ENCODE measurements around the gene CYTH3.

DNA sequence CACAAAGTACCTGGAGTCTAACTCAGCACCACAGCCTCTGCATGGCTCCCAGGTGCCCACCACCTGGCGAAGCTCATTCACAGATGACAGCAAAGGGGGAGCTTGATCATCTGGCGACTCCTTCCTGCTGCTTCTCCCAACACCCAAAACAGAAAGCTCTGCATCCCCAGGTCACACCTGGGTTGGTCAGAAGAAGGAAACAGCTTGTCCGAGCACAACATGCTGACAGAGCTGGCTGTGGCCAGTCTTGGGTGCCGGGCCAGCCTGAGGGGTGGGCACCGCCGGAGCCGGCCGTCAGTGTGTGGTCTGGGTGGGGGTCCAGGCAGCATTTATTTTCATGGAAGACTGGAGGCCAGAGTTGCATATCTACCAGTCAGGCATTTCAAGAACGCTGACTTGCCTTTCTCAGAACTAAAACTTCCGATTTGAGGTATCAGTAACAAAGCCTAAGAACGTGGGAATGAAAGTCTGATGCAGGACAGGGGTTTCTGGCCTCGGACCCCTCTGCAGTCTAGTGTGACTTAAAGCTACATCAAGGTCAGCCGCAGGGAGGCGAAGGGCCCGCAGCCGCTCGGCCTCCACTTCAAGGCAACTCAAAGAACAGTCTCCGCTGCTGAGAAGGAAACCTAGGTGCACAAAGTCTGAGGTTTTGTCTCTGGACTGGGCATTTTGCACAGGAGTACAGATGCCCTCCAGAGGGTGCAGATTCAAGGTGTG lies 109.6 kb downstream of the CYTH3 start:
- TF ChIP-seq LEF1 (IDR thresholded peaks at IDR 0.05) = no peak
- TF ChIP-seq ZZZ3 (IDR thresholded peaks at IDR 0.05) = no peak
- TF ChIP-seq, protein P1, sequence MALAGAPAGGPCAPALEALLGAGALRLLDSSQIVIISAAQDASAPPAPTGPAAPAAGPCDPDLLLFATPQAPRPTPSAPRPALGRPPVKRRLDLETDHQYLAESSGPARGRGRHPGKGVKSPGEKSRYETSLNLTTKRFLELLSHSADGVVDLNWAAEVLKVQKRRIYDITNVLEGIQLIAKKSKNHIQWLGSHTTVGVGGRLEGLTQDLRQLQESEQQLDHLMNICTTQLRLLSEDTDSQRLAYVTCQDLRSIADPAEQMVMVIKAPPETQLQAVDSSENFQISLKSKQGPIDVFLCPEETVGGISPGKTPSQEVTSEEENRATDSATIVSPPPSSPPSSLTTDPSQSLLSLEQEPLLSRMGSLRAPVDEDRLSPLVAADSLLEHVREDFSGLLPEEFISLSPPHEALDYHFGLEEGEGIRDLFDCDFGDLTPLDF (CRISPR knock-in tag; IDR thresholded peaks at IDR 0.05) = no peak
- no peak for TF ChIP-seq ZNF212 (CRISPR knock-in tag; IDR thresholded peaks at IDR 0.05)
- no peak for TF ChIP-seq SMARCB1 (IDR thresholded peaks at IDR 0.05; ENCODE audit: insufficient read length, low read depth)

Data from K562 (cell line).